ENCODE data around the gene MYO15A.

Gene MYO15A

GRCh38 chr17:18116078-18116477 lies 7.5 kb downstream of the MYO15A start:
- Histone ChIP-seq H3K4me3 (ENCODE audit: low read depth, low read length) (no peak overlapping the region), H3K9me3 (no peaks in the 10 kb centered on the region), H3K27me3 (no peaks in the 10 kb centered on the region), H3K4me1 (no peaks in the 10 kb centered on the region), H3K36me3 (no peaks in the 10 kb centered on the region)
- TF ChIP-seq CTCF (IDR thresholded peaks at IDR 0.05; ENCODE audit: low read depth, low read length) = no peak
- no peak for DNase-seq

- TF ChIP-seq CTCF (IDR thresholded peaks at IDR 0.05; ENCODE audit: low read depth, low read length) = no peak
- no peaks in the 10 kb centered on the region for H3K9me3 ChIP-seq
- no peaks in the 10 kb centered on the region for H3K36me3 ChIP-seq
- no peaks in the 10 kb centered on the region for H3K4me1 ChIP-seq
- no peak for DNase-seq
- no peak overlapping the region for H3K4me3 ChIP-seq (ENCODE audit: low read depth, low read length)
- H3K27me3 ChIP-seq = no peaks in the 10 kb centered on the region
These were observed 9.0 kb downstream of the MYO15A start for GRCh38 chr17:18117533-18117932.

- Histone ChIP-seq H3K27me3 (no peaks in the 10 kb centered on the region), H3K9me3 (no peaks in the 10 kb centered on the region), H3K4me3 (ENCODE audit: low read depth, low read length) (no peak overlapping the region), H3K4me1 (no peaks in the 10 kb centered on the region), H3K36me3 (no peaks in the 10 kb centered on the region)
- DNase-seq = no peak
- no peak for TF ChIP-seq CTCF (IDR thresholded peaks at IDR 0.05; ENCODE audit: low read depth, low read length)
These were observed 9.7 kb downstream of the MYO15A start for GRCh38 chr17:18117982-18118975.

- no peak for DNase-seq
- Histone ChIP-seq H3K4me1 (no peaks in the 10 kb centered on the region), H3K36me3 (no peaks in the 10 kb centered on the region), H3K9me3 (no peaks in the 10 kb centered on the region), H3K27me3 (no peaks in the 10 kb centered on the region), H3K4me3 (ENCODE audit: low read depth, low read length) (no peak overlapping the region)
- no peak for TF ChIP-seq CTCF (IDR thresholded peaks at IDR 0.05; ENCODE audit: low read depth, low read length)
These were observed 10.7 kb downstream of the MYO15A start for GRCh38 chr17:18119166-18119745.

GRCh38 chr17:18119938-18120337 lies 11.4 kb downstream of the MYO15A start:
- Histone ChIP-seq H3K36me3 (no peaks in the 10 kb centered on the region), H3K4me3 (ENCODE audit: low read depth, low read length) (no peak overlapping the region), H3K9me3 (no peaks in the 10 kb centered on the region), H3K4me1 (no peaks in the 10 kb centered on the region), H3K27me3 (no peaks in the 10 kb centered on the region)
- DNase-seq = no peak
- TF ChIP-seq CTCF (IDR thresholded peaks at IDR 0.05; ENCODE audit: low read depth, low read length) = no peak
